Mesodermal cell (in vitro differentiated cells): Measurements from ENCODE around the gene KY.

Experiments used
- H3K27ac ChIP-seq: 2 replicates; pipeline ENCODE4 v1.7.0; 2013; ENCODE audit warnings: mild to moderate bottlenecking, low read depth, low read length, moderate library complexity; ENCODE audit not compliant: severe bottlenecking
- H3K36me3 ChIP-seq: 2 replicates; pipeline ENCODE4 v1.7.1; 2013; ENCODE audit warnings: mild to moderate bottlenecking, low read length, moderate library complexity; ENCODE audit not compliant: control insufficient read depth, insufficient read depth
- H3K4me1 ChIP-seq: one replicate; pipeline ENCODE4 v1.7.1; 2013; ENCODE audit warnings: mild to moderate bottlenecking, low read length; ENCODE audit not compliant: insufficient read depth, control insufficient read depth, poor library complexity, severe bottlenecking
- H3K4me3 ChIP-seq: 2 replicates; pipeline ENCODE4 v1.7.0; 2013; ENCODE audit warnings: low read length, control low read depth, mild to moderate bottlenecking; ENCODE audit not compliant: insufficient read depth, poor library complexity, severe bottlenecking; ENCODE audit errors: extremely low read depth
- H3K9me3 ChIP-seq: 2 replicates; pipeline ENCODE4 v1.7.1; 2013; ENCODE audit warnings: mild to moderate bottlenecking, low read length, moderate library complexity; ENCODE audit not compliant: control insufficient read depth
- WGBS, 2 experiments: methylation state at CpG; one replicate each; pipeline ENCODE4 v1.1.5; 2013; ENCODE audit warnings: missing lambda C conversion rate in 2 of 2; ENCODE audit not compliant: insufficient coverage in 2 of 2; 5-methylcytosine and 5-hydroxymethylcytosine counted together

KY gene

GRCh38 chr3:134643150-134643675 is 7.6 kb downstream of the KY start:
- H3K36me3 ChIP-seq, result no peaks in the 10 kb centered on the region
- 84 to 92% methylated on average over 4 to 6 of the region's 8 CpGs for WGBS, 2 experiments
- H3K27ac ChIP-seq, result no peak overlapping the region
- no peak overlapping the region for H3K4me3 ChIP-seq
- no peaks in the 10 kb centered on the region for H3K9me3 ChIP-seq
- H3K4me1 ChIP-seq, result peaks cover 2% of the 10 kb centered on the region

DNA sequence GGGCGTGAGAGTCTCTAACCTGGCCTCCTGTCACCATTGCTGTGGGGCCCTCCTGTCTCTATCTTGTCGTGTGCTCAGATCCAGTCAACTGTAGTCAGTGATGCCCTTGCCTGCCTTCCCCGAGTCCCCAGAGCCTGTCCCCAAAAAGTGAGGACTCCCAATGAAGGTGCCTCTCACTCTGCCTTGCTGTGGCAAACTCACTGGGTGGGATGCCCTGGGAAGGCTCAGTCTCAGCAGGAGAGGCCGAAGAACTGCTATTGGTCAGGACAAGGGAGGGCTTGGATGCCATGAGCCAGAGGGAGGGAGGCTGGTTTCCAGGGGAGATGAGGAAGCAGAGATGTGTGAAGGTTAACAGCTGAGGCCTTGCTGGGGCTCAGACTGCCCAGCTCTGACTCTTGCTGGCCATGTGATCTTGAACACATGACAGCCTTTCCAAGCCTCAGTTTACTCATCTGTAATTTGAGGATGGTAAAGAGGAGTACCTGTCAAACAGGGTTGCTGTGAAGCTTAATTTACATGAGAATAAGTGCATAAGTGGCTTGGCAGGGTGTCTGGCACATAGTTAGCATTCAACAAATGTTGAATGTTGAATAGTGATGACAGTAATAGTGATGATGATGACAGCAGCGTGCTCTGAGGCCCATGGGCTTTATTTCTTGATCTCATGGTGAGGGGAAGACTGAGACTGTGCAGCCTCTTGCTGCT is 8.2 kb downstream of the KY start:
- Histone ChIP-seq H3K4me3 (no peak overlapping the region), H3K4me1 (peaks cover 2% of the 10 kb centered on the region), H3K9me3 (no peaks in the 10 kb centered on the region), H3K27ac (no peak overlapping the region), H3K36me3 (no peaks in the 10 kb centered on the region)
- WGBS, 2 experiments, result 78 to 87% methylated on average over 5 of the region's 5 CpGs

GRCh38 chr3:134641671-134642300 is 9.0 kb downstream of the KY start:
- 71 to 78% methylated on average over 1 to 3 of the region's 4 CpGs for WGBS, 2 experiments
- Histone ChIP-seq H3K4me1 (peaks cover 2% of the 10 kb centered on the region), H3K9me3 (no peaks in the 10 kb centered on the region), H3K4me3 (no peak overlapping the region), H3K27ac (no peak overlapping the region), H3K36me3 (no peaks in the 10 kb centered on the region)

GRCh38 chr3:134640872-134641470 is 9.9 kb downstream of the KY start:
- H3K4me3 ChIP-seq, result no peak overlapping the region
- no peak overlapping the region for H3K27ac ChIP-seq
- H3K9me3 ChIP-seq, result no peaks in the 10 kb centered on the region
- WGBS, 2 experiments, result 33 to 42% methylated on average over 3 to 4 of the region's 4 CpGs
- H3K4me1 ChIP-seq, result peaks cover 2% of the 10 kb centered on the region
- H3K36me3 ChIP-seq, result no peaks in the 10 kb centered on the region

DNA sequence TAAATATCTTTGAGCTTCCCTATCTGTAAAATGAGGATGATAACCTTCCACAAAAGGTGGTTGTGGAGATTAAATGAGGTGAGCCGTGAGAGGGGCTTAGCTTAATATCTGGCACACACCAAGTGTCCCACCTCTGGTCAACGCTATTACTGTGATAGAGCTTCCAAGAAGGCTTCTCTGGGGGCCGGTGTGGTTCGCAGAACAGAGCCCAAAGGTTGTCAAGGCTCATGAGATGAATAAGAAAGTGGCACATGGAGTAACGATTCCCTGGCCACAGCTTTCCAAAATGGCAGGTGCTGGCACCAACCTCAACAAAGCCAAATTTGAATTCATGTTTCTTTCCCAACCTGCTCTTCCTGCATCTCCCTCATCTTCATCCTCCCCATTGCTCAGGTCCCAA is 10.4 kb downstream of the KY start:
- no peaks in the 10 kb centered on the region for H3K36me3 ChIP-seq
- 96 to 100% methylated on average over 3 to 5 of the region's 5 CpGs for WGBS, 2 experiments
- peaks cover 2% of the 10 kb centered on the region for H3K4me1 ChIP-seq
- H3K4me3 ChIP-seq, result no peak overlapping the region
- no peaks in the 10 kb centered on the region for H3K9me3 ChIP-seq
- H3K27ac ChIP-seq, result no peak overlapping the region

DNA sequence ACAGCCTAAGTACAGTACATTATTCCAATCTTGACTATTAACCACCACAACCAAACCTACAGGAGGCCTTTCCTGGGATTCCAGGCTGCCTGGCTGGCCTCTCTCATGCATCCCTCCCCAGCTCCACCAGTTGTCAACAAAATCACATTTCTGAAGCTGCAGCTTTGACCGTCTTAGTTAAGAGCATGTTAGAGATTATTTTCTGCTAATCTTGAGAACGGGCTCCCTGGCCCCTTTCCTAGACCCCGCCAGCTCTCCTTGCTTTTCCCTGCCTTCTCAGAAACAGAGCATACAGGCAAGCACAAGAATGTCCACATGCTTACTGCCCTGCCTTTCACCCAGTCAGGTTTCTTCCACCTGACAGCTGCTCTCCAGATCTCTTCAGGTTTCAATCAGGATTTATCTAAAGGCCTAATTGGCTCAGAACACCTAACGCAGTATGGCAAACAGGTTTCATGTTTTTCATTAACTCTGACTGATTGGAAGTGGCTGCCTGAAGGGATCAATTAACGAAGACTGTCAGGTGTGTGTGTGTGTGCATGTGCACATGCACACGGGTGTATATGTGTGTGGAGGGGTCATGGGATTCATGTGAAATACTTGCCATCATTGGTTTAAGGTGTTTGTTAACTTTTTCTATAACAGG is 12.3 kb downstream of the KY start:
- Histone ChIP-seq H3K4me3 (no peak overlapping the region), H3K9me3 (no peaks in the 10 kb centered on the region), H3K27ac (no peak overlapping the region), H3K4me1 (peaks cover 2% of the 10 kb centered on the region), H3K36me3 (no peaks in the 10 kb centered on the region)
- whole genome bisulfite sequencing, 2 experiments, result 79 to 100% methylated on average over 3 to 4 of the region's 6 CpGs

DNA sequence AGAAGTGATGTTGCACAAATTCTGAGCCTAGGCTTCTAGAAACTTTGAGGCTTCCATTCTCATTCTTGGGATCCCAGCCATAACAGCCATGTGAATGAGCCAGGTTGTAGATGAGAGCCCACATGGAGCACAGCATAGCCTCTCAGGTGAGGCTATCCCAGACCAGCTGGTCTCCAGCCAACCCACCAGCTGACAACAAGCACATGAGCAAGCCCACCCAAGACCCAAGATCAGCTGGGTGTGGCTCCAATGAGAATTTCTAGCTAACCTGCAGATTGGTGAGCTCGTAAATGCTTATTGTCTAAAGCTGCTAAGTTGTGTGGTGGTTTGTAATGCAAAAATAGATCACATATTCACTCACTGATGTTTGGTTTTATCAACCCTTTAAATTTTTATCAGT is 14.4 kb downstream of the KY start:
- H3K4me1 ChIP-seq, result no peaks in the 10 kb centered on the region
- H3K27ac ChIP-seq, result no peak overlapping the region
- no peaks in the 10 kb centered on the region for H3K9me3 ChIP-seq
- no peak overlapping the region for H3K4me3 ChIP-seq
- no peaks in the 10 kb centered on the region for H3K36me3 ChIP-seq
- no CpG with 5 or more reads among the region's 1 CpG for WGBS, 2 experiments

DNA sequence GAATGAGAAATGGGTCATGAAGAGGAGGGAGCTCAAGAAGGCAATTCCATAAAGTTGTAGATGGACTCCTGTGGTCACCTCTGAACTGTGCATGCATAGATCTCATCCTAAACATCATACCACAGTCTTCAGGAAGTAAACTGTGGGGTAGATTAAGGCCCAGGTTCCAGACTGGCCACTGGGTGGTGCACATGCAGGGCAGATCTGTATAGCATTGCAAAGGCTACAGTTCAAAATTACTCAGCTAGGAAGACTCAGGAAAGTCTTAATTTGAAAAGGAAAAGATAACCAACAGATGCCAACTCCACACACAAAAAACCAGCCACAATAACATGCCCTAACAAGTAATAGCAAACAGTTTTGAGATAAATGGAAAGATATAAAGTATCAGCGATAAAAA is 20.3 kb downstream of the KY start:
- WGBS, 2 experiments, result 100% methylated on average over 1 of the region's 1 CpG; no CpG with 5 or more reads in 1 of the 2 experiments
- Histone ChIP-seq H3K4me3 (no peak overlapping the region), H3K4me1 (no peaks in the 10 kb centered on the region), H3K36me3 (no peaks in the 10 kb centered on the region), H3K27ac (no peak overlapping the region), H3K9me3 (peaks cover 9% of the 10 kb centered on the region)

GRCh38 chr3:134628884-134629283 is 21.9 kb downstream of the KY start:
- Histone ChIP-seq H3K27ac (no peak overlapping the region), H3K4me3 (no peak overlapping the region), H3K4me1 (no peaks in the 10 kb centered on the region), H3K9me3 (peaks cover 9% of the 10 kb centered on the region), H3K36me3 (no peaks in the 10 kb centered on the region)
- 87 to 100% methylated on average over 2 of the region's 2 CpGs for WGBS, 2 experiments

DNA sequence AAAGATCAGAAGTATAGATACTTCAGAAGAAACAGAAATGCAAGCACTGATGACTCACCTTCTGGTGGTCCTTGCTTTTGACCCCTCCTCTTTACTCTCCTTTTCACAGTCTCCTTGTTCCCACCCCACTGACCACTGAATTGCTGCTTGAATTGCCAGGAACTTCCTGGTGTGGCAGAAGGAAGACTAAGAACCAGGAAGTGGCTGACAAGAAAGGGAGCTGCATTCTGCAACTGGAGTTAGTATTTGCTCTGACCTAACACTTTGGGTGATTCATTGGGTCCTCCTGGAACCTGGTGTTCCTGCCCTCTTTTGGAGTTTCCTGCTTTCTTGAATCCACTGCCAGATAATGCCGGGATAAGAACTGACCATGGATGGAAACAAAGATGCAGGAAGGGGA is 23.0 kb downstream of the KY start:
- Histone ChIP-seq H3K36me3 (no peaks in the 10 kb centered on the region), H3K27ac (no peak overlapping the region), H3K4me3 (no peak overlapping the region), H3K9me3 (peaks cover 9% of the 10 kb centered on the region), H3K4me1 (no peaks in the 10 kb centered on the region)
- 91 to 93% methylated on average over 1 of the region's 1 CpG for WGBS, 2 experiments
